Spleen (tissue), 7 donors: ENCODE data around the gene COL23A1.

Experiments used
- POLR2A ChIP-seq, 3 donors: fragments of 450-650 bp; IDR thresholded peaks; one replicate each; pipeline ENCODE4 v1.5.1; 2017; ENCODE audit warnings: antibody characterized with exemption in 3 of 3, mild to moderate bottlenecking in 1 of 3
- POLR2AphosphoS5 ChIP-seq, 3 donors: sonication (generic); formaldehyde crosslinking; IDR thresholded peaks; one replicate each; pipeline ENCODE4 v1.5.1; 2017; ENCODE audit warnings: antibody characterized with exemption in 3 of 3
- TF ChIP-seq, protein P1 (sequence below), 11 experiments: fragments of 200-600 bp in 7 of 11; fragments of 450-650 bp in 4 of 11; sonication (generic) in 4 of 11; IDR thresholded peaks in 8 of 11; conservative IDR thresholded peaks in 3 of 11; 1 replicate in 7 of 11; 2 replicates in 4 of 11; pipeline versions ENCODE4 v1.4.0 to v1.8.0; 2016 to 2021; ENCODE audit warnings: antibody characterized with exemption in 11 of 11, inconsistent platforms in 4 of 11, mild to moderate bottlenecking in 1 of 11
- donor health status: DM: no; HTN: no; CAD: no; lungs with moderate emphysema.
- donor health status: DM: no; HTN: no; CAD: no.
- donor health status: DM: no; HTN: no; CAD: no.

DNA sequence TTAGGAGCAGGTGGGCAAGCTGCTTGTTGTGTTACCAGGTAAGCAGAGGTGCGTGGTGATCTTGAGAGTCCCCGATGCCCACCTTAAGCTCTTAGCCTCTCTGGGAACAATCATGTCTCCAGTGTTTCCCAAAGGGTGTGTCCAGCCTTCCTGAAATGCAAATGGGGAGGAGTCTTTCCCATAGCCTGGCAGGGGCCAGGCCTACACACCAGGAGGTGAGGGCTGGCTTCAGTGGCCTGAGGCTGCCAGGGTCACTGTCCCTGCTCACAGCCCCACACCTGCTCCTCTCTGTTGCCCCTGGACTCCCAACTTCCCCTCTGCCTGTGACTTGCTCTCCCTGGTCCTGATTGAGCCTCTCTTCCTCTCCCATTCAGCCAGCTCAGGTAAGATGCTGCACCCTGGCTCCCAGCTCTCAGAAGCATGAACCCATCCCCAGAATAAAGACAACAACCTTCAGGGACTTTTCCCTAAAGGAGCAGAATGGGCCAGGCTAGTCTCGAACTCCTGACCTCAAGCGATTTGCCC lies 291.8 kb downstream of the COL23A1 start:
- TF ChIP-seq POLR2A (IDR thresholded peaks at IDR 0.05) = no peak
- TF ChIP-seq, protein P1, sequence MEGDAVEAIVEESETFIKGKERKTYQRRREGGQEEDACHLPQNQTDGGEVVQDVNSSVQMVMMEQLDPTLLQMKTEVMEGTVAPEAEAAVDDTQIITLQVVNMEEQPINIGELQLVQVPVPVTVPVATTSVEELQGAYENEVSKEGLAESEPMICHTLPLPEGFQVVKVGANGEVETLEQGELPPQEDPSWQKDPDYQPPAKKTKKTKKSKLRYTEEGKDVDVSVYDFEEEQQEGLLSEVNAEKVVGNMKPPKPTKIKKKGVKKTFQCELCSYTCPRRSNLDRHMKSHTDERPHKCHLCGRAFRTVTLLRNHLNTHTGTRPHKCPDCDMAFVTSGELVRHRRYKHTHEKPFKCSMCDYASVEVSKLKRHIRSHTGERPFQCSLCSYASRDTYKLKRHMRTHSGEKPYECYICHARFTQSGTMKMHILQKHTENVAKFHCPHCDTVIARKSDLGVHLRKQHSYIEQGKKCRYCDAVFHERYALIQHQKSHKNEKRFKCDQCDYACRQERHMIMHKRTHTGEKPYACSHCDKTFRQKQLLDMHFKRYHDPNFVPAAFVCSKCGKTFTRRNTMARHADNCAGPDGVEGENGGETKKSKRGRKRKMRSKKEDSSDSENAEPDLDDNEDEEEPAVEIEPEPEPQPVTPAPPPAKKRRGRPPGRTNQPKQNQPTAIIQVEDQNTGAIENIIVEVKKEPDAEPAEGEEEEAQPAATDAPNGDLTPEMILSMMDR (IDR thresholded peaks at IDR 0.05 in 8 of 11, conservative IDR thresholded peaks at IDR 0.05 in 3 of 11) = no peak
- TF ChIP-seq POLR2AphosphoS5 (IDR thresholded peaks at IDR 0.05) = no peak
